Lung (tissue), 12 donors: ENCODE measurements around the gene ATP11A. TPM values are rescaled to one million over a fixed set of nuclear protein-coding genes. Genes with fewer than 3 reads are reported as not detected.

Experiments used
- ATAC-seq: fragments of 200-7000 bp; cut with Tn5 transposase; one replicate; pipeline ENCODE4 v1.9.1; 2020; ENCODE audit warnings: moderate number of reproducible peaks; ENCODE audit not compliant: insufficient read depth, low FRiP score
- DNase-seq, 3 donors: peaks; one replicate each; pipeline ENCODE4 v3.0.0-alpha.2; 2013 to 2017
- H3K27ac ChIP-seq, 2 donors: one replicate each; pipeline ENCODE4 v1.5.1; 2013; ENCODE audit warnings: mild to moderate bottlenecking in 2 of 2, moderate library complexity in 2 of 2, control low read depth in 1 of 2, inconsistent platforms in 1 of 2, low read depth in 1 of 2, low read length in 1 of 2
- H3K27me3 ChIP-seq, 3 donors: one replicate each; pipeline ENCODE4 v1.5.1; 2013; ENCODE audit warnings: low read length in 2 of 3; ENCODE audit not compliant: control insufficient read depth in 3 of 3, insufficient read depth in 3 of 3
- H3K36me3 ChIP-seq, 4 donors: one replicate each; pipeline ENCODE4 v1.5.1; 2013; ENCODE audit warnings: low read length in 4 of 4, mild to moderate bottlenecking in 1 of 4, moderate library complexity in 1 of 4; ENCODE audit not compliant: control insufficient read depth in 4 of 4, insufficient read depth in 4 of 4
- H3K4me1 ChIP-seq, 5 donors: one replicate each; pipeline ENCODE4 v1.5.1; 2013; ENCODE audit warnings: low read length in 5 of 5, mild to moderate bottlenecking in 2 of 5, moderate library complexity in 1 of 5; ENCODE audit not compliant: control insufficient read depth in 5 of 5, insufficient read depth in 5 of 5
- H3K4me3 ChIP-seq: one replicate; pipeline ENCODE4 v1.5.1; 2013; ENCODE audit warnings: mild to moderate bottlenecking, control low read depth, moderate library complexity
- H3K9ac ChIP-seq, 2 donors: one replicate each; pipeline ENCODE4 v1.5.1; 2013; ENCODE audit warnings: low read length in 2 of 2, control low read depth in 1 of 2; ENCODE audit not compliant: insufficient read depth in 1 of 2
- H3K9me3 ChIP-seq, 4 donors: one replicate each; pipeline ENCODE4 v1.5.1; 2013; ENCODE audit warnings: low read length in 3 of 4, mild to moderate bottlenecking in 1 of 4, moderate library complexity in 1 of 4; ENCODE audit not compliant: control insufficient read depth in 4 of 4, insufficient read depth in 3 of 4
- CTCF ChIP-seq: IDR thresholded peaks from 2 replicates; pipeline ENCODE4 v1.5.1; 2012; ENCODE audit warnings: mild to moderate bottlenecking; ENCODE audit errors: control extremely low read depth, extremely low read depth
- WGBS, 2 donors: extraction: QIAGEN DNeasy Blood & Tissue Kit; methylation state at CpG; one replicate each; pipeline ENCODE4 v1.1.7; 2013; 5-methylcytosine and 5-hydroxymethylcytosine counted together
- polyA plus RNA-seq, 2 donors: library from polyadenylated mRNA; stranded (reverse); fragments of 200-250 nt; gene quantifications; one replicate each; pipeline ENCODE4 v1.2.1, GENCODE V29; 2013
- total RNA-seq, 2 donors: library from RNA; depleted of rRNA in 1 of 2; stranded (reverse); fragments of >200 nt in 1 of 2; gene quantifications; one replicate each; pipeline ENCODE4 v1.2.1, GENCODE V29; 2014 to 2021
- donor health status: control.
- donor health status: control.
- donor health status: Bipolar disorder and iron deficiency.
- donor health status: healthy.
- donor health status: DM: yes; HTN: yes; CAD: no.

The ATP11A gene
- total and polyA plus RNA-seq, 4 donors: 46.3 to 317 (median 162) TPM

DNA sequence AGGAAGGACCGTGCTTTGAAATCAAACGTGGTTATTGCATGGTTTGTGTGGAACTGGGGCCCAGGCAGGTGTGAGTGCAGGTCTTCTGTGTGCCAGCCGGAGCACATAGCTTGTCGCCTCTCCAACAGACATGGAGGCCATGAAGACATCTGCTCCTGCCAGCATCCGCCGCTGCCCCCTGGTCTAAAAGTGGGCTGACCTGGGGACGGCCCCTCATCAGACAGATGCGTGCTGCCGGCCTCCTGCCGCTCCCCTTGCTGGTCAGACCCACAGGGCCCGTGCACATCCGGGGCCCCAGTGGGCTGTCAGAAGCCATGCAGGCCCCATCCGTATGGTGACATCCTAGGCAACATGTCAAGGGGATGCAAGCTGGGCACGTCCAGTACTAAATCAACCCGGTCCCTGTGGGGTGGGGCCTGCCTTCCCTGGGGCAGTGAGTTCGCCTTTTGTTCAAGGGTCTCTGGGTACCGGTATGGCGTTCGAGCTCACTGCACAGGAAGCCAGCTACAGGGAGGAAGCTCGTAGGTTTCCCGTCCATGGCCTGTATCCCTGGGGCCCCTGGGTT is 191.2 kb downstream of the ATP11A start:
- H3K9me3 ChIP-seq: peaks cover 0 to 2% (median under 1%) of the 10 kb centered on the region in 4 donors
- no peak for DNase-seq
- peaks cover 9 to 68% (median 12%) of the 10 kb centered on the region in 4 donors for H3K36me3 ChIP-seq

GRCh38 chr13:112881656-112882554 is 192.1 kb downstream of the ATP11A start:
- ATAC-seq (no peak), DNase-seq (no peak)
- WGBS, 2 donors: 94 to 95% methylated on average over 35 of the region's 35 CpGs
- Histone ChIP-seq H3K36me3 (peaks cover 9 to 61% (median 12%) of the 10 kb centered on the region in 4 donors), H3K9ac (no peak overlapping the region), H3K27ac (no peak overlapping the region), H3K9me3 (peaks cover 0 to 2% (median under 1%) of the 10 kb centered on the region in 4 donors), H3K27me3 (no peaks in the 10 kb centered on the region), H3K4me1 (peaks cover 0 to 7% (median 3%) of the 10 kb centered on the region in 5 donors), H3K4me3 (no peak overlapping the region)
- no peak for TF ChIP-seq CTCF

More for the DNA sequence above, 191.2 kb downstream of the ATP11A start:
- WGBS, 2 donors: 94 to 97% methylated on average over 21 of the region's 21 CpGs
- Histone ChIP-seq H3K4me3 (no peak overlapping the region), H3K9ac (no peak overlapping the region), H3K27me3 (no peaks in the 10 kb centered on the region), H3K4me1 (peaks cover 0 to 7% (median 3%) of the 10 kb centered on the region in 5 donors), H3K27ac (no peak overlapping the region)
- no peak for TF ChIP-seq CTCF
- no peak for ATAC-seq

- WGBS, 2 donors: 94 to 96% methylated on average over 31 to 34 of the region's 34 CpGs
- Histone ChIP-seq H3K4me3 (no peak overlapping the region), H3K27ac (no peak overlapping the region), H3K36me3 (peaks cover 9 to 55% (median 12%) of the 10 kb centered on the region in 4 donors), H3K9me3 (peaks cover 0 to 2% (median under 1%) of the 10 kb centered on the region in 4 donors), H3K9ac (no peak overlapping the region), H3K27me3 (no peaks in the 10 kb centered on the region), H3K4me1 (peaks cover 0 to 7% (median 3%) of the 10 kb centered on the region in 5 donors)
- no peak for ATAC-seq
- DNase-seq: no peak
- TF ChIP-seq CTCF: no peak
Measured at GRCh38 chr13:112882555-112883024, 192.8 kb downstream of the ATP11A start.
